ENCODE data around the gene SHC4. TPM values are rescaled to one million over a fixed set of nuclear protein-coding genes. Genes with fewer than 3 reads are reported as not detected.

The SHC4 gene
- total RNA-seq, 1 experiment from 2014 or later: not detected

DNA sequence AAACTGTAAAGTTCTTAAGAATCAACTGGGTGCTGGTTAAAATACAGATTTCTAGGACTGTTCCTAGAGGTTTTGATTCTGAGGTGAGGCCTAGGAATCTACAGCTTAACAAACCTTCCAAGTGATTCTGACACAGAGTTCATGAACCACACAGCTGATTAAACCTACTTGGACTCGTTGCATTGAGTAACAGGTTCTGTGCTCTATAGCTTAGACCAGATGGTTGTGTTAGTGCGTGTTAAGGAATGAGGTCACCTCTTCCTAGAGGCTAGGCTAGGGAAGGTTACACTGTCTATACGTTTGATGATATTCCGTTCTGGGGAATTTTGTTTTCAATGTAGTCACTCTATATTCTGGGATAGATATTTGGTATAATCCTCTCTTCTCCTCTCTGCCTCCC lies 63.9 kb downstream of the SHC4 start:
- H3K36me3 ChIP-seq (ENCODE audit: control insufficient read depth, insufficient read depth, low read length): no peaks in the 10 kb centered on the region
- no peak overlapping the region for H3K27ac Mint-ChIP-seq (ENCODE audit: unreplicated experiment)
- no peak overlapping the region for H3K4me3 Mint-ChIP-seq (ENCODE audit: unreplicated experiment)
- POLR2A ChIA-PET: no interaction called here
- no peak overlapping the region for H3K4me3 ChIP-seq (ENCODE audit: low read depth, low read length)
- no peak for DNase-seq
- peaks cover 4% of the 10 kb centered on the region for H3K4me1 Mint-ChIP-seq (ENCODE audit: low read depth, unreplicated experiment)
- H3K27me3 ChIP-seq (replicated peaks; ENCODE audit: control insufficient read depth, insufficient read depth, low read length): no peaks in the 10 kb centered on the region
- CTCF ChIA-PET: interaction anchor here (0.6 kb wide), 1 partner anchor 76 kb away, joined by 3 read pairs; no protein-coding TSS in a partner anchor
- H3K27me3 Mint-ChIP-seq (ENCODE audit: insufficient read depth, unreplicated experiment): peaks cover 2% of the 10 kb centered on the region
- H3K36me3 Mint-ChIP-seq (ENCODE audit: insufficient read depth, unreplicated experiment): no peaks in the 10 kb centered on the region
- intact Hi-C loops (cut with micrococcal nuclease; ENCODE audit: unreplicated experiment): no loop called here
- TF ChIP-seq CTCF (IDR thresholded peaks at IDR 0.05; ENCODE audit: insufficient read depth in 1 of 2, low read depth in 1 of 2, low read length in 1 of 2, severe bottlenecking in 1 of 2, unreplicated experiment in 1 of 2): no peak
- BruUV-seq (replicated peaks): no TSS peak
- no peaks in the 10 kb centered on the region for H3K4me1 ChIP-seq
- no peaks in the 10 kb centered on the region for H3K9me3 Mint-ChIP-seq (ENCODE audit: unreplicated experiment)
- no peaks in the 10 kb centered on the region for H3K9me3 ChIP-seq

DNA sequence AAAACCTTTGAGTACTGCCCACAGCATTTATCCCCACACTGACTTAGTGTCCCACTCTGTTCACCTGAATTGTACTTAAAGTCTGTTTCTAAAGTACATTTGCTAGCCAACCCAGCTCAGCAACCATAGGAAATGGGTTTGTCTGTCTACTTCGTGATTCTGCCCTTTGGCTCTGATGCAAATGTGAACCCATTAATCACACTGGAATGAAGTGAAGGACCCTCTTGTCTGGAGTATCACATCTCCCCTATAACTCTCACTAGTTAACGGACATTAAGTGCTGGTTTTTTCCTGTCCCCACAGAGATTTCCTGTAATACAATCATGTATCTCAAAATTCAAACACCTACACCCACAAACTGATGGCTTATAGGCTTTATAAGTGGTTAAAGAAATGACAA lies 65.3 kb downstream of the SHC4 start:
- TF ChIP-seq CTCF (IDR thresholded peaks at IDR 0.05; ENCODE audit: insufficient read depth in 1 of 2, low read depth in 1 of 2, low read length in 1 of 2, severe bottlenecking in 1 of 2, unreplicated experiment in 1 of 2): no peak
- Mint-ChIP-seq H3K9me3 (ENCODE audit: unreplicated experiment) (no peaks in the 10 kb centered on the region), H3K27ac (ENCODE audit: unreplicated experiment) (no peak overlapping the region), H3K4me1 (ENCODE audit: low read depth, unreplicated experiment) (peaks cover 5% of the 10 kb centered on the region), H3K27me3 (ENCODE audit: insufficient read depth, unreplicated experiment) (peaks cover 2% of the 10 kb centered on the region), H3K36me3 (ENCODE audit: insufficient read depth, unreplicated experiment) (no peaks in the 10 kb centered on the region), H3K4me3 (ENCODE audit: unreplicated experiment) (no peak overlapping the region)
- CTCF ChIA-PET: no interaction called here
- POLR2A ChIA-PET: no interaction called here
- no peaks in the 10 kb centered on the region for H3K27me3 ChIP-seq (replicated peaks; ENCODE audit: control insufficient read depth, insufficient read depth, low read length)
- no peak overlapping the region for H3K4me3 ChIP-seq (ENCODE audit: low read depth, low read length)
- intact Hi-C loops (cut with micrococcal nuclease; ENCODE audit: unreplicated experiment): no loop called here
- no peaks in the 10 kb centered on the region for H3K9me3 ChIP-seq
- H3K4me1 ChIP-seq: no peaks in the 10 kb centered on the region
- DNase-seq: no peak
- no TSS peak for BruUV-seq (replicated peaks)
- no peaks in the 10 kb centered on the region for H3K36me3 ChIP-seq (ENCODE audit: control insufficient read depth, insufficient read depth, low read length)

DNA sequence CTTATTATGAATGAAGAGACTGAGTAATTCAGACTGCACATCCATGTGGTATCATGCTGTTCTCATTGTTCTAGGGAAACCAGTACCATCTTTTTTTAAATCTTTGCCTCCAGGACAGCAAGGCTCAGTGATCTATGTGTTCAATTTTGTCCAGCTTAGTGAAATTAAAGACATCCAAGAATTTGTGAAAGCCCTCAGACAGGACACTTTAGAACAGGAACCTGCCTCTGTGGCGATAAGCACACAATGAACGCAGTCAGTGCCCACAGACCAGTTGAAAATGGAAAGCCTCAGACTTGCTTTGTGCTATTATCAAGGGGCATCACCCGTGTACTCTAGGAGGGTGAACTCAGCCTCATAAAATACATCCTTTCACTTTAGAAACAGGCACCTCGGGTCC lies 65.7 kb downstream of the SHC4 start:
- H3K9me3 Mint-ChIP-seq (ENCODE audit: unreplicated experiment): no peaks in the 10 kb centered on the region
- H3K27me3 Mint-ChIP-seq (ENCODE audit: insufficient read depth, unreplicated experiment): peaks cover 2% of the 10 kb centered on the region
- ChIA-PET POLR2A (no interaction called here), CTCF (no interaction called here)
- no peaks in the 10 kb centered on the region for H3K36me3 ChIP-seq (ENCODE audit: control insufficient read depth, insufficient read depth, low read length)
- intact Hi-C loops (cut with micrococcal nuclease; ENCODE audit: unreplicated experiment): no loop called here
- BruUV-seq (replicated peaks): no TSS peak
- H3K4me1 ChIP-seq: no peaks in the 10 kb centered on the region
- no peak overlapping the region for H3K4me3 Mint-ChIP-seq (ENCODE audit: unreplicated experiment)
- no peaks in the 10 kb centered on the region for H3K36me3 Mint-ChIP-seq (ENCODE audit: insufficient read depth, unreplicated experiment)
- no peak overlapping the region for H3K27ac Mint-ChIP-seq (ENCODE audit: unreplicated experiment)
- TF ChIP-seq CTCF (IDR thresholded peaks at IDR 0.05; ENCODE audit: insufficient read depth in 1 of 2, low read depth in 1 of 2, low read length in 1 of 2, severe bottlenecking in 1 of 2, unreplicated experiment in 1 of 2): no peak
- H3K9me3 ChIP-seq: no peaks in the 10 kb centered on the region
- H3K4me3 ChIP-seq (ENCODE audit: low read depth, low read length): no peak overlapping the region
- no peaks in the 10 kb centered on the region for H3K27me3 ChIP-seq (replicated peaks; ENCODE audit: control insufficient read depth, insufficient read depth, low read length)
- H3K4me1 Mint-ChIP-seq (ENCODE audit: low read depth, unreplicated experiment): peaks cover 5% of the 10 kb centered on the region
- no peak for DNase-seq
